OCI-LY7 (cell line): ENCODE results near the gene OLFML3. TPM values are rescaled to one million over a fixed set of nuclear protein-coding genes. Genes with fewer than 3 reads are reported as not detected.

Source experiments
- BruUV-seq: library from RNA; stranded (reverse); fragments of 400-500 nt; replicated peaks from 2 replicates; lab custom pipeline; 2021; lab: Mats Ljungman, UMichigan
- CTCF ChIA-PET: fragments of 300-600 bp; sonication (Branson Sonifier 250); formaldehyde crosslinking; loops from one replicate; lab custom pipeline; 2022; ENCODE audit warnings: antibody characterized with exemption; ENCODE audit not compliant: unreplicated experiment; lab: Charles Lee
- POLR2A ChIA-PET: fragments of 300-600 bp; sonication (Branson Sonifier 250); formaldehyde crosslinking; loops from one replicate; lab custom pipeline; 2022; ENCODE audit warnings: antibody characterized with exemption; lab: Charles Lee
- DNase-seq: peaks from one replicate; pipeline ENCODE4 v3.0.0-alpha.2; 2015; ENCODE audit warnings: low spot score
- H2AFZ ChIP-seq: fragments of 200-600 bp; sonication (generic), shearing (Covaris generic); 2 replicates; pipeline ENCODE4 v1.6.1; 2014; ENCODE audit warnings: mild to moderate bottlenecking, antibody characterized with exemption, low read length, moderate library complexity
- H3K27ac ChIP-seq: fragments of 200-600 bp; sonication (generic); 2 replicates; pipeline ENCODE4 v1.5.1; 2014; ENCODE audit warnings: mixed run types, low read depth, mild to moderate bottlenecking, moderate library complexity, low read length, inconsistent platforms; ENCODE audit not compliant: poor library complexity, severe bottlenecking
- H3K36me3 ChIP-seq: fragments of 200-600 bp; sonication (generic); 2 replicates; pipeline ENCODE4 v1.6.1; 2014; ENCODE audit warnings: mild to moderate bottlenecking, antibody characterized with exemption, low read length, moderate library complexity, mixed read lengths; ENCODE audit not compliant: insufficient read depth
- H3K4me1 ChIP-seq: fragments of 200-600 bp; sonication (generic); 2 replicates; pipeline ENCODE4 v1.5.1; 2014; ENCODE audit warnings: mild to moderate bottlenecking, low read length; ENCODE audit not compliant: insufficient read depth, poor library complexity, severe bottlenecking
- H3K4me2 ChIP-seq: fragments of 200-600 bp; sonication (generic); 2 replicates; pipeline ENCODE4 v1.6.1; 2014; ENCODE audit warnings: mild to moderate bottlenecking, low read length
- H3K4me3 ChIP-seq: fragments of 200-600 bp; sonication (generic); 2 replicates; pipeline ENCODE4 v1.5.1; 2014; ENCODE audit warnings: mild to moderate bottlenecking, low read depth, low read length; ENCODE audit not compliant: poor library complexity, severe bottlenecking
- H3K79me2 ChIP-seq: fragments of 200-600 bp; sonication (generic); 2 replicates; pipeline ENCODE4 v1.6.1; 2016; ENCODE audit warnings: low read depth, mild to moderate bottlenecking, low read length, moderate library complexity, mixed read lengths; ENCODE audit not compliant: insufficient read depth
- H3K9me2 ChIP-seq: fragments of 200-600 bp; sonication (generic); 2 replicates; pipeline ENCODE4 v1.6.1; 2016; ENCODE audit warnings: mild to moderate bottlenecking, low read length, mixed read lengths; ENCODE audit not compliant: insufficient read depth
- H3K9me3 ChIP-seq: fragments of 200-600 bp; sonication (generic); 2 replicates; pipeline ENCODE4 v1.6.1; 2014; ENCODE audit warnings: mild to moderate bottlenecking, mixed run types, low read length, mixed read lengths
- H4K20me1 ChIP-seq: fragments of 200-600 bp; sonication (generic); 2 replicates; pipeline ENCODE4 v1.6.1; 2014; ENCODE audit warnings: mild to moderate bottlenecking, antibody characterized with exemption, low read length, moderate library complexity, mixed read lengths; ENCODE audit not compliant: insufficient read depth
- EZH2phosphoT487 ChIP-seq: fragments of 200-600 bp; sonication (generic); IDR thresholded peaks from 2 replicates; pipeline ENCODE4 v1.6.1; 2018; ENCODE audit warnings: low read depth, borderline replicate concordance, mild to moderate bottlenecking, mixed run types, antibody characterized with exemption, low read length, moderate library complexity, mixed read lengths
- intact Hi-C: fragments of 100-400 bp; cut with micrococcal nuclease; formaldehyde crosslinking; loops from one replicate; pipeline ENCODE4 v1.10.0; 2022; ENCODE audit not compliant: unreplicated experiment
- total RNA-seq, 2 experiments: library from RNA; depleted of rRNA in 1 of 2; stranded (reverse); fragments of >200 nt in 1 of 2; shearing (Covaris generic) in 1 of 2; gene quantifications; 2 replicates each; pipeline ENCODE4 v1.2.3, GENCODE V29; 2014 to 2022
- TF ChIP-seq, protein P1 (sequence below): fragments of 200-600 bp; sonication (generic); conservative IDR thresholded peaks from 2 replicates; pipeline ENCODE4 v1.5.1; 2014; ENCODE audit warnings: mild to moderate bottlenecking, antibody characterized with exemption, low read length, moderate library complexity, mixed read lengths

The OLFML3 gene
- total RNA-seq, 2 experiments from 2014 or later: 0.34 to 0.44 TPM

DNA sequence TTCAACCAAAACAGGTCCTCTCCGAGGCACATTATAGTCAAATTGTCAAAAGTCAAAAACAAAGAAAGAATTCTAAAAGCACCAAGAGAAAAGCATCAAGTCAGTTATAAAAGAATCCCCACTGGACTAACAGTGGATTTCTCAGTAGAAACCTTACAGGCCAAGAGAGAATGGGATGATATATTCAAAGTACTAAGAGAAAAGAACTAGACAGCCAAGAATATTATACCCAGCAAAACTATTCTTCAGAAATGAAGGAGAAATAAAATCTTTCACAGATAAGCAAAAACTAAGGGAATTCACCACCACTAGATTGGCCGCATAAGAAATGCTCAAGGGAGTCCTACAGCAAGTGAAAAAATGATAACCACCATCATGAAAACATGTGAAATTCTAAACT lies 16.1 kb downstream of the OLFML3 start:
- Histone ChIP-seq H3K36me3 (no peaks in the 10 kb centered on the region), H3K9me3 (peaks cover 14% of the 10 kb centered on the region; the same call in 1 of the 2 replicates), H3K27ac (no peak overlapping the region), H3K4me3 (no peak overlapping the region), H3K4me2 (no peak overlapping the region), H3K79me2 (no peaks in the 10 kb centered on the region), H3K9me2 (no peaks in the 10 kb centered on the region), H4K20me1 (no peaks in the 10 kb centered on the region), H2AFZ (no peak overlapping the region), H3K4me1 (no peaks in the 10 kb centered on the region)
- ChIA-PET POLR2A (interaction anchor here (0.6 to 0.7 kb wide), 3 partner anchors 133 to 286 kb away, joined by 3 read pairs; no protein-coding TSS in a partner anchor), CTCF (no interaction called here)
- no TSS peak for BruUV-seq
- DNase-seq: no peak
- TF ChIP-seq, protein P1, sequence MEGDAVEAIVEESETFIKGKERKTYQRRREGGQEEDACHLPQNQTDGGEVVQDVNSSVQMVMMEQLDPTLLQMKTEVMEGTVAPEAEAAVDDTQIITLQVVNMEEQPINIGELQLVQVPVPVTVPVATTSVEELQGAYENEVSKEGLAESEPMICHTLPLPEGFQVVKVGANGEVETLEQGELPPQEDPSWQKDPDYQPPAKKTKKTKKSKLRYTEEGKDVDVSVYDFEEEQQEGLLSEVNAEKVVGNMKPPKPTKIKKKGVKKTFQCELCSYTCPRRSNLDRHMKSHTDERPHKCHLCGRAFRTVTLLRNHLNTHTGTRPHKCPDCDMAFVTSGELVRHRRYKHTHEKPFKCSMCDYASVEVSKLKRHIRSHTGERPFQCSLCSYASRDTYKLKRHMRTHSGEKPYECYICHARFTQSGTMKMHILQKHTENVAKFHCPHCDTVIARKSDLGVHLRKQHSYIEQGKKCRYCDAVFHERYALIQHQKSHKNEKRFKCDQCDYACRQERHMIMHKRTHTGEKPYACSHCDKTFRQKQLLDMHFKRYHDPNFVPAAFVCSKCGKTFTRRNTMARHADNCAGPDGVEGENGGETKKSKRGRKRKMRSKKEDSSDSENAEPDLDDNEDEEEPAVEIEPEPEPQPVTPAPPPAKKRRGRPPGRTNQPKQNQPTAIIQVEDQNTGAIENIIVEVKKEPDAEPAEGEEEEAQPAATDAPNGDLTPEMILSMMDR: no peak
- no peak for TF ChIP-seq EZH2phosphoT487
- intact Hi-C loops: no loop called here

DNA sequence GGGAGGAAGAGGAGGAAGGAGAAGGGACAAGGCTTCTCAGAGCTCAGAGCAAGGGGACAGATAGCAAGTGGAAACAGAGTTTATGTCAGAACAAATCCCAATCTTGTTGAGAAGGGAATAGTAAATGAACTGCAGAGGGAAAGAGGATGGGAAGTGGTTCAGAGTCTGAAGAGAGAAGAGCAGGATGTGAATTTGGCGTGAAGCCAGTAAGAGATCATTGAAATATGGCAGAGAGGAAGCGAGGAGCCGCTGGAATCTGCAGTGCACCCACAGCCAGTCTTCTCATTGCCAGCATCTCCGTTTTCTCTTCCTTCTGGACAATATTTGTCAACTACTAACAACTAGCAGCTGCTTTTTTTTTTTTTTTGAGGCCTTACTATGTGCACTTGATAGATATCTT lies 19.1 kb downstream of the OLFML3 start:
- intact Hi-C loops: no loop called here
- DNase-seq: no peak

DNA sequence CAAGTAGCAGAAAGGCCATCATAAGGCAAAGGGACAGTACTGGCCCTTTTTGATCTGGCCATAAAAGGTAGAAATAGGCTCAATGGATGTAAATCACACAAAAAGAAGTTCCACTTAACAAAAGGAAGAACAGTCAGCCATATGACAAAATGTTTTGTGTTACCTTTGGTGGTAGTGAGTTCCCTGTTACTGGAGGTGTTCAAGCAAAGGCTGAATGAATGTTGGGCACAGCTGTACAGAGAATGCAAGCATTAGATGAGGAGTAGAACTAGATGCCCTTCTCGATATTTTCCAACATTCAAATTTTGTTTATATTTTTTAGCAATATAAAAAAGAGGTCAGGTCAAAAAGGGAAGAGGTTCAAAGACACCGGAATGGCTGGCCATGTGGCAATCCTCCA lies 20.0 kb downstream of the OLFML3 start:
- TF ChIP-seq, protein P1: no peak
- no peak for TF ChIP-seq EZH2phosphoT487
- CTCF ChIA-PET: no interaction called here
- Histone ChIP-seq H3K36me3 (no peaks in the 10 kb centered on the region), H2AFZ (no peak overlapping the region), H4K20me1 (no peaks in the 10 kb centered on the region), H3K27ac (no peak overlapping the region), H3K4me3 (no peak overlapping the region), H3K9me3 (peaks cover 14% of the 10 kb centered on the region; the same call in 1 of the 2 replicates), H3K4me2 (no peak overlapping the region), H3K79me2 (no peaks in the 10 kb centered on the region), H3K4me1 (no peaks in the 10 kb centered on the region), H3K9me2 (no peaks in the 10 kb centered on the region)
- DNase-seq: no peak
- POLR2A ChIA-PET: interaction anchor here (0.5 kb wide), 1 partner anchor 632 kb away, joined by 3 read pairs; no protein-coding TSS in a partner anchor
- intact Hi-C loops: no loop called here
- BruUV-seq: no TSS peak

More for the DNA sequence above, 19.1 kb downstream of the OLFML3 start:
- Histone ChIP-seq H3K4me3 (no peak overlapping the region), H3K27ac (no peak overlapping the region), H3K4me1 (no peaks in the 10 kb centered on the region), H3K4me2 (no peak overlapping the region), H3K9me3 (peaks cover 14% of the 10 kb centered on the region; the same call in 1 of the 2 replicates), H4K20me1 (no peaks in the 10 kb centered on the region), H3K79me2 (no peaks in the 10 kb centered on the region), H2AFZ (no peak overlapping the region), H3K9me2 (no peaks in the 10 kb centered on the region), H3K36me3 (no peaks in the 10 kb centered on the region)
- TF ChIP-seq EZH2phosphoT487: no peak
- TF ChIP-seq, protein P1: no peak
- POLR2A ChIA-PET: no interaction called here
- no TSS peak for BruUV-seq
- CTCF ChIA-PET: no interaction called here
